Peyer's patch (tissue), 4 donors: ENCODE results near the gene ITSN2. TPM values are rescaled to one million over a fixed set of nuclear protein-coding genes. Genes with fewer than 3 reads are reported as not detected.
"Not testable (repeated sequence)": the region's sequence is repeated elsewhere in the genome, so short reads cannot be mapped to it uniquely, and the experiment has no call there.

Source experiments
- DNase-seq, 3 donors: peaks; one replicate each; pipeline ENCODE4 v3.0.0-alpha.2; 2017 to 2019
- H3K27ac ChIP-seq, 4 donors: fragments of 200-600 bp; sonication (generic); one replicate each; pipeline ENCODE4 v1.5.1; 2016 to 2019
- H3K27me3 ChIP-seq, 2 donors: fragments of 200-600 bp; sonication (generic); one replicate each; pipeline ENCODE4 v1.5.1; 2019
- H3K36me3 ChIP-seq, 3 donors: fragments of 200-600 bp; sonication (generic); one replicate each; pipeline ENCODE4 v1.5.1; 2016 to 2019
- H3K4me1 ChIP-seq, 4 donors: fragments of 200-600 bp; sonication (generic); one replicate each; pipeline ENCODE4 v1.5.1; 2016 to 2019
- H3K4me3 ChIP-seq, 4 donors: fragments of 200-600 bp; sonication (generic); 1 replicate in 3 of 4; 2 replicates in 1 of 4; pipeline ENCODE4 v1.5.1; 2016 to 2019; ENCODE audit warnings: mild to moderate bottlenecking in 1 of 4
- H3K9me3 ChIP-seq, 4 donors: fragments of 200-600 bp; sonication (generic); one replicate each; pipeline ENCODE4 v1.5.1; 2016 to 2019; ENCODE audit warnings: mild to moderate bottlenecking in 1 of 4
- POLR2A ChIP-seq, 2 donors: fragments of 450-650 bp; IDR thresholded peaks; one replicate each; pipeline ENCODE4 v1.5.1; 2017; ENCODE audit warnings: antibody characterized with exemption in 2 of 2, mild to moderate bottlenecking in 2 of 2, moderate library complexity in 2 of 2
- total RNA-seq, 4 donors: library from RNA; depleted of rRNA; stranded (reverse); fragments of >200 nt; gene quantifications; one replicate each; pipeline ENCODE4 v1.1.0, GENCODE V29; 2016
- TF ChIP-seq, protein P1 (sequence below), 6 experiments: fragments of 450-650 bp in 4 of 6; fragments of 200-600 bp in 2 of 6; sonication (generic) in 1 of 6; IDR thresholded peaks; one replicate each; pipeline ENCODE4 v1.5.1; 2017 to 2019; ENCODE audit warnings: antibody characterized with exemption in 6 of 6, mild to moderate bottlenecking in 3 of 6, moderate library complexity in 1 of 6

The ITSN2 gene
- total RNA-seq, 4 donors from 2014 or later = 35.6 to 112 (median 46.4) TPM

- TF ChIP-seq, protein P1, sequence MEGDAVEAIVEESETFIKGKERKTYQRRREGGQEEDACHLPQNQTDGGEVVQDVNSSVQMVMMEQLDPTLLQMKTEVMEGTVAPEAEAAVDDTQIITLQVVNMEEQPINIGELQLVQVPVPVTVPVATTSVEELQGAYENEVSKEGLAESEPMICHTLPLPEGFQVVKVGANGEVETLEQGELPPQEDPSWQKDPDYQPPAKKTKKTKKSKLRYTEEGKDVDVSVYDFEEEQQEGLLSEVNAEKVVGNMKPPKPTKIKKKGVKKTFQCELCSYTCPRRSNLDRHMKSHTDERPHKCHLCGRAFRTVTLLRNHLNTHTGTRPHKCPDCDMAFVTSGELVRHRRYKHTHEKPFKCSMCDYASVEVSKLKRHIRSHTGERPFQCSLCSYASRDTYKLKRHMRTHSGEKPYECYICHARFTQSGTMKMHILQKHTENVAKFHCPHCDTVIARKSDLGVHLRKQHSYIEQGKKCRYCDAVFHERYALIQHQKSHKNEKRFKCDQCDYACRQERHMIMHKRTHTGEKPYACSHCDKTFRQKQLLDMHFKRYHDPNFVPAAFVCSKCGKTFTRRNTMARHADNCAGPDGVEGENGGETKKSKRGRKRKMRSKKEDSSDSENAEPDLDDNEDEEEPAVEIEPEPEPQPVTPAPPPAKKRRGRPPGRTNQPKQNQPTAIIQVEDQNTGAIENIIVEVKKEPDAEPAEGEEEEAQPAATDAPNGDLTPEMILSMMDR (IDR thresholded peaks at IDR 0.05) = no peak
- TF ChIP-seq POLR2A (IDR thresholded peaks at IDR 0.05) = no peak
- Histone ChIP-seq H3K4me1 (peaks cover 4 to 35% (median 12%) of the 10 kb centered on the region in 4 donors), H3K4me3 (no peak overlapping the region), H3K36me3 (no peaks in the 10 kb centered on the region), H3K27me3 (no peaks in the 10 kb centered on the region), H3K9me3 (no peaks in the 10 kb centered on the region), H3K27ac (no peak overlapping the region)
- DNase-seq = no peak
Measured at GRCh38 chr2:24343225-24343882, 17.0 kb downstream of the ITSN2 start.

DNA sequence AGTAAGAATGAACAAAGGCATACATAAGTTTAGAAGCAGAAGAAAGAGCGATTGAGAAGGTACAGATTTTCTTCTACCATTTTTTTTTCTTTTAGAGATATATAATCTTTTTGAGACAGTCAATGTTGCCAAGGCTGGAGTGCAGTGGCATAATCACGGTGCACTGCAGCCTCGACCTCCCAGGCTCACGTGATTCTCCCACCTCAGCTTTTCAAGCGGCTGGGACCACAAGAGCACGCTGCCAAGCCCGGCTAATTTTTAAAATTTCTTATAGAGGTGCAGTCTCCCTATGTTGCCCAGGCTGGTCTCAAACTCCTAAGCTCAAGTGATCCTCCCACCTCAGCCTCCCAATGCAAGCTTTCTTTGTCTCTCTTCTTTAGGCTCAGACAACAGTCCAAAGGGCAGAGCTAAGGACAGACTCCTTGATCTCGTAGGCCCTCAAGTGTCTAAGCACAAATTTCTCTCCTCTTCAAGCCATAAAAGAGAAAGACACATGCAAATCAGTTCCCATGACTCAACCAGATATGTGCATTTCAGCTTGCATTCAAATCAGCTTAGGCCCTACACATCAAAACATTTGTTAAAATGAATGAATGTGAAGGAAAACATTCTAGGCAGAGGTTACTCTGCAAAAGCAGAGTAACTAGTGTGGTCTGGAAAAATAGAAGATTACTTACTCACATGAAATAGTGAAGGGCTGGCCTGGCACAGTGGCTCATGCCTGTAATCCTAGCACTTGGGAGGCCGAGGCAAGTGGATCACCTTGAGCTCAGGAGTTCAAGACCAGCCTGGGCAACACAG lies 18.0 kb downstream of the ITSN2 start:
- Histone ChIP-seq H3K27me3 (no peaks in the 10 kb centered on the region), H3K36me3 (no peaks in the 10 kb centered on the region), H3K4me1 (peaks cover 4 to 39% (median 12%) of the 10 kb centered on the region in 4 donors), H3K9me3 (no peaks in the 10 kb centered on the region), H3K27ac (peak overlapping the region in 1 of 4 donors; percentile 44), H3K4me3 (no peak overlapping the region)
- no peak for TF ChIP-seq POLR2A (IDR thresholded peaks at IDR 0.05)
- TF ChIP-seq, protein P1 (IDR thresholded peaks at IDR 0.05) = peak in 1 of 6 experiments; percentile 6
- no peak for DNase-seq

DNA sequence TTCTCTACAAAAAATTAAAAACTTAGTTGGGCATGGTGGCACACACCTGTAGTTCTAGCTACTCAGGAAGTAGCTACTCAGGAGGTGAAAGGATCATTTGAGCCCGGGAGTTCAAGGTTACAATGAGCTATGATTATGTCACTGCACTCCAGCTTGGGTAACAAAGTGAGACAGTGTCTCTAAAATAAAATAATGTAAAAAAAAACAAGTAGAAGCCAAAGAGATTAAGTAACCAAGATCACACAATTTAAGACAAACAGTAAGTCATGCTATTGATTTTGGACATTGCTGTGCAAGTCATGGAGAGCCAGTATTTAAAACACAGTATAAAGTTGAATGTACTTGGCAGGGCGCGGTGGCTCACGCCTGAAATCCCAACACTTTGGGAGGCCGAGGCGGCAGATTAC lies 20.5 kb downstream of the ITSN2 start:
- H3K4me1 ChIP-seq = peaks cover 4 to 39% (median 10%) of the 10 kb centered on the region in 4 donors
- H3K27me3 ChIP-seq = no peaks in the 10 kb centered on the region
- DNase-seq = no peak
- H3K27ac ChIP-seq = no peak overlapping the region
- no peak for TF ChIP-seq POLR2A (IDR thresholded peaks at IDR 0.05)
- TF ChIP-seq, protein P1 (IDR thresholded peaks at IDR 0.05) = no peak
- H3K4me3 ChIP-seq = no peak overlapping the region
- no peaks in the 10 kb centered on the region for H3K9me3 ChIP-seq
- H3K36me3 ChIP-seq = no peaks in the 10 kb centered on the region

DNA sequence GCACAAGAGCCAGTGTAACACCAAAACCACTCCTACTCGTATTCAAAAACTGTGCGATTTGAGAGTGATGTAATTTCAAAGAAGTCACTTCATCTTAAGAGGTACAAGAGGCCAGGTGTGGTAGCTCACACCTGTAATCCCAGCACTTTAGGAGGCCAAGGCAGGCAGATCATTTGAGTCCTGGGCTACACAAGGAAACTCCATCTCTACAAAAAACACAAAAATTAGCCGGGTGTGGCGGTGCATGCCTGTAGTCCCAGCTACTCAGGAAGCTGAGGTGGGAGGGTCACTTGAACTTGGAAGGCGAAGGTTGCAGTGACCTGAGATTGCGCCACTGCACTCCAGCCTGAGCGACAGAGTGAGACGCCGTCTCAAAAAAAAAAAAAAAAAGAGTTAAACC lies 21.2 kb downstream of the ITSN2 start:
- not testable (repeated sequence) for H3K9me3 ChIP-seq, DNase-seq, H3K27ac ChIP-seq, H3K4me3 ChIP-seq, H3K36me3 ChIP-seq, H3K27me3 ChIP-seq
- peaks cover 4 to 37% (median 10%) of the 10 kb centered on the region in 4 donors for H3K4me1 ChIP-seq

DNA sequence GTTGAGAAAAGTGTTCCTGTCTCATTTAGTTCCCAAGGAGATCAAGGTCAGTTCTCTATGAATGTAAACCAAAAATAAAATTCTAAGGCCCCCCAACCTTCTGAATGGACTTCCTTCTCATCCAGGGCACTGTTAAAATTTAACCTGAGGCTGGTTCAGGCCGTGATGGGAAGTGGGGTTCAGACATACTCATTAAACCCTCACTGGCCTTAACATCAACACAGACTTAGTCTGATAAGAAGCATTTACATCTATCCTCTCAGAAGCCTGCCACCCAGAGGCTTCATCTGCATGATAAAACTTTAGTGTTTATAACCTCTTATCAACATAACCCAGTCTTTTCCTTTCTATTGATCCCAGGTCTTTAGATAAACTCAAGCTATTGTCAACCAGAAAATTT lies 22.4 kb downstream of the ITSN2 start:
- H3K27me3 ChIP-seq = no peaks in the 10 kb centered on the region
- TF ChIP-seq, protein P1 (IDR thresholded peaks at IDR 0.05) = peak in 2 of 6 experiments; percentile 17 to 20
- no peak for TF ChIP-seq POLR2A (IDR thresholded peaks at IDR 0.05)
- no peak overlapping the region for H3K27ac ChIP-seq
- no peak for DNase-seq
- H3K36me3 ChIP-seq = no peaks in the 10 kb centered on the region
- H3K4me3 ChIP-seq = no peak overlapping the region
- peaks cover 4 to 35% (median 7%) of the 10 kb centered on the region in 4 donors for H3K4me1 ChIP-seq
- H3K9me3 ChIP-seq = no peaks in the 10 kb centered on the region

DNA sequence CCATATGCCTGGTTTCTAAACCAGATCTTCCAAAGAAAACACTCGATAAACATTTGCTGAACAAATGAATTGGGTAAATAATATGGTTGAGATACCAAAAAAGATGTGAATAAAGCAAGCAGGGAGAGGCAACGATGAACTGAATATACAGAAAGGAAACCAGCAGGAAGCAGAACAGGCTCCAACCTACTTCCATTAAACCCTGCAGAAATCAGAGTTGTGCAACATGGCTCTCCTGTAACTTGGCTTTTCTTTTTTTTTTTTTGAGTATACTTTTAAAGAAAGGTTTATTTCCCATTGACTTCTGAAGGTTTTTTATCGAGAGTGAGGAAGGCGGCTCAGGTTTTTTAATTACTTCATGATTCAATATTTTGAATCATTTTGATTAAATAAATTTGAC lies 23.5 kb downstream of the ITSN2 start:
- Histone ChIP-seq H3K9me3 (no peaks in the 10 kb centered on the region), H3K36me3 (no peaks in the 10 kb centered on the region), H3K4me1 (peaks cover 0 to 29% (median 2%) of the 10 kb centered on the region in 4 donors), H3K27ac (no peak overlapping the region), H3K4me3 (no peak overlapping the region), H3K27me3 (no peaks in the 10 kb centered on the region)
- TF ChIP-seq, protein P1 (IDR thresholded peaks at IDR 0.05) = no peak
- TF ChIP-seq POLR2A (IDR thresholded peaks at IDR 0.05) = no peak
- no peak for DNase-seq
